Neural cell (in vitro differentiated cells): ENCODE measurements around the gene EGR4.

ENCODE experiments used
- EP300 ChIP-seq: fragments of 450-650 bp; conservative IDR thresholded peaks from 2 replicates; pipeline ENCODE4 v1.6.1; 2014; ENCODE audit warnings: antibody characterized with exemption, mild to moderate bottlenecking, moderate library complexity; ENCODE audit not compliant: poor library complexity, severe bottlenecking
- EZH2 ChIP-seq: fragments of 200-600, 300-800 bp; shearing (Covaris generic), sonication (generic); IDR thresholded peaks from 2 replicates; pipeline ENCODE4 v1.6.1; 2014; ENCODE audit warnings: antibody characterized with exemption, low read length, borderline replicate concordance, mild to moderate bottlenecking; ENCODE audit not compliant: insufficient read depth, poor library complexity, severe bottlenecking
- POLR2AphosphoS5 ChIP-seq: IDR thresholded peaks from 2 replicates; pipeline ENCODE4 v1.6.1; 2012
- RAD21 ChIP-seq: fragments of 450-650 bp; conservative IDR thresholded peaks from 2 replicates; pipeline ENCODE4 v1.6.1; 2014; ENCODE audit warnings: antibody characterized with exemption, mild to moderate bottlenecking, moderate library complexity
- REST ChIP-seq: IDR thresholded peaks from 2 replicates; pipeline ENCODE4 v1.6.1; 2012; ENCODE audit warnings: borderline replicate concordance
- TF ChIP-seq, protein P1 (sequence below): fragments of 450-650 bp; IDR thresholded peaks from 2 replicates; pipeline ENCODE4 v1.5.1; 2014; ENCODE audit warnings: antibody characterized with exemption, mild to moderate bottlenecking, moderate library complexity; ENCODE audit not compliant: poor library complexity, severe bottlenecking

DNA sequence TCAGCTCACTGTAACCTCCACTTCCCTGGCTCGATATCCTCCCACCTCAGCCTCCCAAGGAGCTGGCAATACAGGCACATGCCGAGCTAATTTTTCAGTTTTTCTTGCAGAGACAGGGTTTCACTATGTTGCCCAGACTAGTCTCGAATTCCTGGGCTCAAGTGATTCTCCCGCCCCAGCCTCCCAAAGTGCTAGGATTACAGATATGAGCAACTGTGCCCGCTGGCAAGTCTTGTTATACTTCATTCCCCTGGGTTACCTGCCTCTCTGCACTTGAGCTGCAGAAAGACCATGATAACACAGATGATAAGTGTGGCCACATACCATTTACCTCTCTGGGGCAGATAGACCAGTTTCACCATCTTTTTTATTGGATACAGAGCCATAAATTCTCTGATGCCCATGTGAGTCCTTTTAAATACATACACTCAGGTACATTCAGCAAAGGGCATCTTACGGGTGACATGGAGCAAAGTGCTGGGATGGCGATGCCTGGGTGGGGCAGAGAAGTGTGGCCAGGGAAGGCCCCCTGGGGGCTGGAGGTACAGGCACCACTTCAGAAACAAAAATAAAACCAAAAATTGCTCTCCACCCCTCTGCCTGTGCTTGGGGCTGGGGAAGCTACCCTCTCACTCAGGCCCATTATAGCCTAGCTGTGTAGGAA is 38.9 kb downstream of the EGR4 start:
- TF ChIP-seq, protein P1, sequence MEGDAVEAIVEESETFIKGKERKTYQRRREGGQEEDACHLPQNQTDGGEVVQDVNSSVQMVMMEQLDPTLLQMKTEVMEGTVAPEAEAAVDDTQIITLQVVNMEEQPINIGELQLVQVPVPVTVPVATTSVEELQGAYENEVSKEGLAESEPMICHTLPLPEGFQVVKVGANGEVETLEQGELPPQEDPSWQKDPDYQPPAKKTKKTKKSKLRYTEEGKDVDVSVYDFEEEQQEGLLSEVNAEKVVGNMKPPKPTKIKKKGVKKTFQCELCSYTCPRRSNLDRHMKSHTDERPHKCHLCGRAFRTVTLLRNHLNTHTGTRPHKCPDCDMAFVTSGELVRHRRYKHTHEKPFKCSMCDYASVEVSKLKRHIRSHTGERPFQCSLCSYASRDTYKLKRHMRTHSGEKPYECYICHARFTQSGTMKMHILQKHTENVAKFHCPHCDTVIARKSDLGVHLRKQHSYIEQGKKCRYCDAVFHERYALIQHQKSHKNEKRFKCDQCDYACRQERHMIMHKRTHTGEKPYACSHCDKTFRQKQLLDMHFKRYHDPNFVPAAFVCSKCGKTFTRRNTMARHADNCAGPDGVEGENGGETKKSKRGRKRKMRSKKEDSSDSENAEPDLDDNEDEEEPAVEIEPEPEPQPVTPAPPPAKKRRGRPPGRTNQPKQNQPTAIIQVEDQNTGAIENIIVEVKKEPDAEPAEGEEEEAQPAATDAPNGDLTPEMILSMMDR: no peak
- TF ChIP-seq RAD21 (no peak), POLR2AphosphoS5 (no peak), EZH2 (no peak), REST (no peak), EP300 (no peak)
